ENCODE data around the gene SURF1. TPM values are rescaled to one million over a fixed set of nuclear protein-coding genes. Genes with fewer than 3 reads are reported as not detected.

The SURF1 gene
- total and polyA plus RNA-seq, 9 of the 15 experiments (the other 6 are each of a cell fraction or from before 2014, with no cell fraction given): 16.1 to 31.3 (median 20.9) TPM

GRCh38 chr9:133335924-133336811, 20.1 kb downstream of the SURF1 start, which contains the start of gene SURF6 (continued):
- TF ChIP-seq RERE (CRISPR knock-in tag; IDR thresholded peaks at IDR 0.05; ENCODE audit: borderline replicate concordance) (no peak), FOXJ3 (CRISPR knock-in tag; IDR thresholded peaks at IDR 0.05) (no peak), SIN3A (IDR thresholded peaks at IDR 0.05; ENCODE audit: borderline replicate concordance in 2 of 2, control insufficient read depth in 1 of 2, low read depth in 2 of 2, low read length in 2 of 2) (peak; percentile 90 to 96), HIVEP1 (CRISPR knock-in tag; IDR thresholded peaks at IDR 0.05) (peak; percentile 47; the same call in 1 of the 2 replicates), ZNF699 (CRISPR knock-in tag; IDR thresholded peaks at IDR 0.05; ENCODE audit: insufficient replicate concordance) (no peak), RBBP5 (IDR thresholded peaks at IDR 0.05; ENCODE audit: borderline replicate concordance, insufficient read depth, low read length, poor library complexity, severe bottlenecking) (peak; percentile 93), POLR2H (tag; IDR thresholded peaks at IDR 0.05; ENCODE audit: low read depth) (peak; percentile 70), SAFB (IDR thresholded peaks at IDR 0.05; ENCODE audit: borderline replicate concordance, low read depth, low read length) (no peak), ZBTB9 (CRISPR knock-in tag; IDR thresholded peaks at IDR 0.05) (peak; percentile 96), ZNF551 (CRISPR knock-in tag; IDR thresholded peaks at IDR 0.05) (no peak), FOXA3 (CRISPR knock-in tag; conservative IDR thresholded peaks at IDR 0.05 in 1 of 2, IDR thresholded peaks at IDR 0.05 in 1 of 2) (peak in 1 of 2 experiments; percentile 61; a peak in 1 of 4 replicates), NCOR1 (IDR thresholded peaks at IDR 0.05) (peak; percentile 54; the same call in 1 of the 2 replicates)
- TF ChIP-seq, protein P1, sequence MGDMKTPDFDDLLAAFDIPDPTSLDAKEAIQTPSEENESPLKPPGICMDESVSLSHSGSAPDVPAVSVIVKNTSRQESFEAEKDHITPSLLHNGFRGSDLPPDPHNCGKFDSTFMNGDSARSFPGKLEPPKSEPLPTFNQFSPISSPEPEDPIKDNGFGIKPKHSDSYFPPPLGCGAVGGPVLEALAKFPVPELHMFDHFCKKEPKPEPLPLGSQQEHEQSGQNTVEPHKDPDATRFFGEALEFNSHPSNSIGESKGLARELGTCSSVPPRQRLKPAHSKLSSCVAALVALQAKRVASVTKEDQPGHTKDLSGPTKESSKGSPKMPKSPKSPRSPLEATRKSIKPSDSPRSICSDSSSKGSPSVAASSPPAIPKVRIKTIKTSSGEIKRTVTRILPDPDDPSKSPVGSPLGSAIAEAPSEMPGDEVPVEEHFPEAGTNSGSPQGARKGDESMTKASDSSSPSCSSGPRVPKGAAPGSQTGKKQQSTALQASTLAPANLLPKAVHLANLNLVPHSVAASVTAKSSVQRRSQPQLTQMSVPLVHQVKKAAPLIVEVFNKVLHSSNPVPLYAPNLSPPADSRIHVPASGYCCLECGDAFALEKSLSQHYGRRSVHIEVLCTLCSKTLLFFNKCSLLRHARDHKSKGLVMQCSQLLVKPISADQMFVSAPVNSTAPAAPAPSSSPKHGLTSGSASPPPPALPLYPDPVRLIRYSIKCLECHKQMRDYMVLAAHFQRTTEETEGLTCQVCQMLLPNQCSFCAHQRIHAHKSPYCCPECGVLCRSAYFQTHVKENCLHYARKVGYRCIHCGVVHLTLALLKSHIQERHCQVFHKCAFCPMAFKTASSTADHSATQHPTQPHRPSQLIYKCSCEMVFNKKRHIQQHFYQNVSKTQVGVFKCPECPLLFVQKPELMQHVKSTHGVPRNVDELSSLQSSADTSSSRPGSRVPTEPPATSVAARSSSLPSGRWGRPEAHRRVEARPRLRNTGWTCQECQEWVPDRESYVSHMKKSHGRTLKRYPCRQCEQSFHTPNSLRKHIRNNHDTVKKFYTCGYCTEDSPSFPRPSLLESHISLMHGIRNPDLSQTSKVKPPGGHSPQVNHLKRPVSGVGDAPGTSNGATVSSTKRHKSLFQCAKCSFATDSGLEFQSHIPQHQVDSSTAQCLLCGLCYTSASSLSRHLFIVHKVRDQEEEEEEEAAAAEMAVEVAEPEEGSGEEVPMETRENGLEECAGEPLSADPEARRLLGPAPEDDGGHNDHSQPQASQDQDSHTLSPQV (IDR thresholded peaks at IDR 0.05): peak; percentile 95
